Parathyroid adenoma (tissue), 2 donors: ENCODE results near the gene PHF14.

Experiments used
- H2AFZ ChIP-seq: fragments of 300-600 bp; sonication (generic); one replicate; pipeline ENCODE4 v1.7.0; 2017; ENCODE audit warnings: antibody characterized with exemption, mild to moderate bottlenecking
- H3K27ac ChIP-seq: fragments of 300-600 bp; sonication (generic); one replicate; pipeline ENCODE4 v1.7.0; 2017
- H3K27me3 ChIP-seq: fragments of 300-600 bp; sonication (generic); one replicate; pipeline ENCODE4 v1.7.0; 2017; ENCODE audit warnings: low read length; ENCODE audit not compliant: control insufficient read depth, insufficient read depth
- H3K36me3 ChIP-seq: fragments of 300-600 bp; sonication (generic); one replicate; pipeline ENCODE4 v1.7.0; 2017; ENCODE audit warnings: low read length; ENCODE audit not compliant: control insufficient read depth, insufficient read depth
- H3K4me1 ChIP-seq: fragments of 300-600 bp; sonication (generic); one replicate; pipeline ENCODE4 v1.7.0; 2017; ENCODE audit warnings: control low read depth
- H3K4me2 ChIP-seq: fragments of 300-600 bp; sonication (generic); one replicate; pipeline ENCODE4 v1.7.0; 2017; ENCODE audit warnings: low read length
- H3K4me3 ChIP-seq: fragments of 300-600 bp; sonication (generic); one replicate; pipeline ENCODE4 v1.7.0; 2017; ENCODE audit warnings: low read depth, low read length
- H3K79me2 ChIP-seq: fragments of 300-600 bp; sonication (generic); one replicate; pipeline ENCODE4 v1.7.0; 2017; ENCODE audit warnings: control low read depth
- H3K9ac ChIP-seq: fragments of 300-600 bp; sonication (generic); one replicate; pipeline ENCODE4 v1.7.0; 2017; ENCODE audit warnings: mild to moderate bottlenecking
- H3K9me3 ChIP-seq: fragments of 300-600 bp; sonication (generic); one replicate; pipeline ENCODE4 v1.7.0; 2017; ENCODE audit warnings: low read length; ENCODE audit not compliant: control insufficient read depth
- CTCF ChIP-seq: fragments of 300-600 bp; sonication (generic); IDR thresholded peaks from one replicate; pipeline ENCODE4 v1.7.0; 2017; ENCODE audit warnings: antibody characterized with exemption, mild to moderate bottlenecking
- donor health status: primary hyperparathyroidism.

Gene PHF14

GRCh38 chr7:10998996-10999757 lies 25.5 kb downstream of the PHF14 start:
- H3K9me3 ChIP-seq = no peaks in the 10 kb centered on the region
- no peaks in the 10 kb centered on the region for H3K27me3 ChIP-seq
- no peak overlapping the region for H3K4me2 ChIP-seq
- H3K4me3 ChIP-seq = no peak overlapping the region
- H2AFZ ChIP-seq = no peak overlapping the region
- H3K9ac ChIP-seq = no peak overlapping the region
- no peaks in the 10 kb centered on the region for H3K4me1 ChIP-seq
- H3K27ac ChIP-seq = no peak overlapping the region
- no peak for TF ChIP-seq CTCF
- H3K79me2 ChIP-seq = peaks cover 12% of the 10 kb centered on the region
- no peaks in the 10 kb centered on the region for H3K36me3 ChIP-seq

- Histone ChIP-seq H3K4me2 (no peak overlapping the region), H3K4me3 (no peak overlapping the region), H3K27me3 (no peaks in the 10 kb centered on the region), H3K9me3 (no peaks in the 10 kb centered on the region), H3K36me3 (no peaks in the 10 kb centered on the region), H3K9ac (no peak overlapping the region), H3K79me2 (peaks cover 14% of the 10 kb centered on the region), H3K4me1 (no peaks in the 10 kb centered on the region), H3K27ac (no peak overlapping the region), H2AFZ (no peak overlapping the region)
- TF ChIP-seq CTCF = no peak
Observed at GRCh38 chr7:11005202-11005601, 31.5 kb downstream of the PHF14 start.

- no peak overlapping the region for H3K27ac ChIP-seq
- no peaks in the 10 kb centered on the region for H3K27me3 ChIP-seq
- no peaks in the 10 kb centered on the region for H3K9me3 ChIP-seq
- TF ChIP-seq CTCF = no peak
- H3K79me2 ChIP-seq = peaks cover 10% of the 10 kb centered on the region
- H3K4me3 ChIP-seq = no peak overlapping the region
- no peak overlapping the region for H3K4me2 ChIP-seq
- no peak overlapping the region for H3K9ac ChIP-seq
- no peaks in the 10 kb centered on the region for H3K36me3 ChIP-seq
- H2AFZ ChIP-seq = no peak overlapping the region
- H3K4me1 ChIP-seq = no peaks in the 10 kb centered on the region
Observed at GRCh38 chr7:11006291-11006690, 32.6 kb downstream of the PHF14 start.

- Histone ChIP-seq H3K27ac (no peak overlapping the region), H3K4me2 (no peak overlapping the region), H3K27me3 (no peaks in the 10 kb centered on the region), H3K4me3 (no peak overlapping the region), H3K9me3 (no peaks in the 10 kb centered on the region), H3K9ac (no peak overlapping the region), H2AFZ (no peak overlapping the region), H3K79me2 (peaks cover 5% of the 10 kb centered on the region), H3K4me1 (no peaks in the 10 kb centered on the region), H3K36me3 (no peaks in the 10 kb centered on the region)
- no peak for TF ChIP-seq CTCF
Observed at GRCh38 chr7:11009631-11010030, 36.0 kb downstream of the PHF14 start.

- Histone ChIP-seq H3K9ac (no peak overlapping the region), H3K79me2 (peaks cover 2% of the 10 kb centered on the region), H3K36me3 (no peaks in the 10 kb centered on the region), H3K27ac (no peak overlapping the region), H3K4me1 (no peaks in the 10 kb centered on the region), H3K9me3 (no peaks in the 10 kb centered on the region), H3K4me2 (no peak overlapping the region), H3K27me3 (no peaks in the 10 kb centered on the region), H3K4me3 (no peak overlapping the region), H2AFZ (no peak overlapping the region)
- TF ChIP-seq CTCF = no peak
Observed at GRCh38 chr7:11021468-11021867, 47.8 kb downstream of the PHF14 start.
